HepG2 (cell line): ENCODE data around the gene DLX1. TPM values are rescaled to one million over a fixed set of nuclear protein-coding genes. Genes with fewer than 3 reads are reported as not detected.

Experiments
- CHD4 ChIP-seq: fragments of 200-600 bp; sonication (generic); IDR thresholded peaks from 2 replicates; pipeline ENCODE4 v1.7.0; 2017; ENCODE audit warnings: mild to moderate bottlenecking, low read length, borderline replicate concordance
- ELF3 ChIP-seq: IDR thresholded peaks from 2 replicates; pipeline ENCODE4 v1.6.1; 2016; ENCODE audit warnings: missing genetic modification reagents, missing compliant biosample characterization
- FOXA1 ChIP-seq, 2 experiments: fragments of 450-650 bp in 1 of 2; sonication (generic) in 1 of 2; formaldehyde crosslinking in 1 of 2; IDR thresholded peaks; 2 replicates each; pipeline versions ENCODE4 v1.4.0 to v1.6.1; 2016 to 2020; ENCODE audit warnings: missing genetic modification reagents in 1 of 2
- FOXP1 ChIP-seq, 2 experiments: fragments of 450-650 bp in 1 of 2; IDR thresholded peaks; 2 replicates each; pipeline ENCODE4 v1.6.1; 2017 to 2018; ENCODE audit warnings: antibody characterized with exemption in 1 of 2
- GATAD1 ChIP-seq: IDR thresholded peaks from 2 replicates; pipeline ENCODE4 v1.6.1; 2016; ENCODE audit warnings: missing genetic modification reagents, missing compliant biosample characterization
- GLI4 ChIP-seq: sonication (generic); formaldehyde crosslinking; IDR thresholded peaks from 2 replicates; pipeline ENCODE4 v1.5.1; 2020; ENCODE audit warnings: missing genetic modification reagents, mild to moderate bottlenecking, moderate library complexity, borderline replicate concordance
- KDM3A ChIP-seq: IDR thresholded peaks from 2 replicates; pipeline ENCODE4 v1.6.1; 2018; ENCODE audit warnings: low read depth, missing compliant biosample characterization
- MTF2 ChIP-seq: sonication (generic); formaldehyde crosslinking; IDR thresholded peaks from 2 replicates; pipeline ENCODE4 v1.5.0; 2020; ENCODE audit warnings: missing genetic modification reagents, borderline replicate concordance
- NFRKB ChIP-seq: fragments of 450-650 bp; IDR thresholded peaks from 2 replicates; pipeline ENCODE4 v1.6.1; 2017
- REL ChIP-seq: sonication (generic); formaldehyde crosslinking; conservative IDR thresholded peaks from 2 replicates; pipeline ENCODE4 v1.8.0; 2022; ENCODE audit warnings: mild to moderate bottlenecking, missing genetic modification reagents, moderate library complexity
- SRSF4 ChIP-seq: fragments of 200-400 bp; formaldehyde crosslinking; IDR thresholded peaks from one replicate; pipeline ENCODE4 v1.6.1; 2018; ENCODE audit warnings: mild to moderate bottlenecking, low read depth, low read length, moderate library complexity; ENCODE audit not compliant: poor library complexity, severe bottlenecking
- THYN1 ChIP-seq: sonication (generic); formaldehyde crosslinking; IDR thresholded peaks from 2 replicates; pipeline ENCODE4 v1.8.1; 2023; ENCODE audit warnings: low read depth, mild to moderate bottlenecking, moderate library complexity, missing genetic modification reagents, borderline replicate concordance
- XRCC5 ChIP-seq: fragments of 200-400 bp; formaldehyde crosslinking; optimal IDR thresholded peaks from 2 replicates; pipeline ENCODE3; 2017; ENCODE audit warnings: mild to moderate bottlenecking, low read length
- ZBTB20 ChIP-seq: sonication (generic); formaldehyde crosslinking; IDR thresholded peaks from 2 replicates; pipeline ENCODE4 v1.8.1; 2023; ENCODE audit warnings: missing genetic modification reagents, low read depth, mild to moderate bottlenecking, borderline replicate concordance
- ZNF224 ChIP-seq: sonication (generic); formaldehyde crosslinking; IDR thresholded peaks from 2 replicates; pipeline ENCODE4 v1.5.0; 2020; ENCODE audit warnings: mild to moderate bottlenecking, missing genetic modification reagents
- ZNF234 ChIP-seq: sonication (generic); formaldehyde crosslinking; conservative IDR thresholded peaks from 2 replicates; pipeline ENCODE4 v1.5.1; 2020; ENCODE audit warnings: mild to moderate bottlenecking, missing genetic modification reagents
- ZNF282 ChIP-seq: fragments of 450-650 bp; IDR thresholded peaks from 2 replicates; pipeline ENCODE4 v1.6.1; 2018; ENCODE audit not compliant: partially characterized antibody
- ZNF292 ChIP-seq: sonication (generic); formaldehyde crosslinking; IDR thresholded peaks from 2 replicates; pipeline ENCODE4 v1.8.1; 2022; ENCODE audit warnings: mild to moderate bottlenecking, low read depth, missing genetic modification reagents, borderline replicate concordance
- ZNF468 ChIP-seq: sonication (generic); formaldehyde crosslinking; IDR thresholded peaks from 2 replicates; pipeline ENCODE4 v1.8.0; 2022; ENCODE audit warnings: mild to moderate bottlenecking, moderate library complexity, missing genetic modification reagents
- ZNF589 ChIP-seq: sonication (generic); formaldehyde crosslinking; conservative IDR thresholded peaks from 2 replicates; pipeline ENCODE4 v1.8.0; 2022; ENCODE audit warnings: mild to moderate bottlenecking, moderate library complexity, missing genetic modification reagents
- ZNF605 ChIP-seq: sonication (generic); formaldehyde crosslinking; IDR thresholded peaks from 2 replicates; pipeline ENCODE4 v1.8.0; 2022; ENCODE audit warnings: mild to moderate bottlenecking, missing genetic modification reagents
- ZNF737 ChIP-seq: sonication (generic); formaldehyde crosslinking; IDR thresholded peaks from 2 replicates; pipeline ENCODE4 v1.5.0; 2020; ENCODE audit warnings: missing genetic modification reagents, mild to moderate bottlenecking, borderline replicate concordance
- ZNF781 ChIP-seq: sonication (generic); formaldehyde crosslinking; IDR thresholded peaks from 2 replicates; pipeline ENCODE4 v1.5.1; 2020; ENCODE audit warnings: borderline replicate concordance, mild to moderate bottlenecking, missing genetic modification reagents; ENCODE audit errors: not compliant biosample characterization
- ZSCAN31 ChIP-seq: sonication (generic); formaldehyde crosslinking; IDR thresholded peaks from 2 replicates; pipeline ENCODE4 v1.5.0; 2020; ENCODE audit warnings: low read depth, mild to moderate bottlenecking, missing genetic modification reagents
- polyA plus RNA-seq, 8 experiments: library from polyadenylated mRNA; depleted of rRNA in 3 of 8; stranded (reverse) in 7 of 8; unstranded in 1 of 8; fragments of >200 nt; fragmentation: Illumina TruSeq in 4 of 8; extraction: Trizol in 4 of 8; gene quantifications; 2 replicates each; pipeline versions ENCODE4 v1.2.1 to v1.2.3, GENCODE V29; 2011 to 2016; ENCODE audit warnings: low read depth in 4 of 8, missing spikeins in 1 of 8, mixed read lengths in 1 of 8; ENCODE audit not compliant: insufficient read depth in 1 of 8
- total RNA-seq, 5 experiments: library from RNA; depleted of rRNA; stranded (reverse); fragments of >200 nt; fragmentation: Illumina TruSeq; extraction: Trizol; gene quantifications; 2 replicates each; pipeline ENCODE4 v1.2.3, GENCODE V29; 2016; ENCODE audit warnings: low read depth in 1 of 5
- TF ChIP-seq, protein P1 (sequence below): sonication (generic); formaldehyde crosslinking; IDR thresholded peaks from 2 replicates; pipeline ENCODE4 v1.5.1; 2020; ENCODE audit warnings: mild to moderate bottlenecking, missing genetic modification reagents, moderate library complexity
- TF ChIP-seq, protein P2 (sequence below): IDR thresholded peaks from 2 replicates; pipeline ENCODE4 v1.6.1; 2012; ENCODE audit warnings: inconsistent platforms
- TF ChIP-seq, protein P3 (sequence below): sonication (generic); formaldehyde crosslinking; IDR thresholded peaks from 2 replicates; pipeline ENCODE4 v1.9.0; 2021; ENCODE audit warnings: missing genetic modification reagents, borderline replicate concordance

The DLX1 gene
- total and polyA plus RNA-seq, 2 of the 13 experiments (the other 11 are each of a cell fraction or from before 2014, with no cell fraction given) = 0.18 to 0.86 TPM

DNA sequence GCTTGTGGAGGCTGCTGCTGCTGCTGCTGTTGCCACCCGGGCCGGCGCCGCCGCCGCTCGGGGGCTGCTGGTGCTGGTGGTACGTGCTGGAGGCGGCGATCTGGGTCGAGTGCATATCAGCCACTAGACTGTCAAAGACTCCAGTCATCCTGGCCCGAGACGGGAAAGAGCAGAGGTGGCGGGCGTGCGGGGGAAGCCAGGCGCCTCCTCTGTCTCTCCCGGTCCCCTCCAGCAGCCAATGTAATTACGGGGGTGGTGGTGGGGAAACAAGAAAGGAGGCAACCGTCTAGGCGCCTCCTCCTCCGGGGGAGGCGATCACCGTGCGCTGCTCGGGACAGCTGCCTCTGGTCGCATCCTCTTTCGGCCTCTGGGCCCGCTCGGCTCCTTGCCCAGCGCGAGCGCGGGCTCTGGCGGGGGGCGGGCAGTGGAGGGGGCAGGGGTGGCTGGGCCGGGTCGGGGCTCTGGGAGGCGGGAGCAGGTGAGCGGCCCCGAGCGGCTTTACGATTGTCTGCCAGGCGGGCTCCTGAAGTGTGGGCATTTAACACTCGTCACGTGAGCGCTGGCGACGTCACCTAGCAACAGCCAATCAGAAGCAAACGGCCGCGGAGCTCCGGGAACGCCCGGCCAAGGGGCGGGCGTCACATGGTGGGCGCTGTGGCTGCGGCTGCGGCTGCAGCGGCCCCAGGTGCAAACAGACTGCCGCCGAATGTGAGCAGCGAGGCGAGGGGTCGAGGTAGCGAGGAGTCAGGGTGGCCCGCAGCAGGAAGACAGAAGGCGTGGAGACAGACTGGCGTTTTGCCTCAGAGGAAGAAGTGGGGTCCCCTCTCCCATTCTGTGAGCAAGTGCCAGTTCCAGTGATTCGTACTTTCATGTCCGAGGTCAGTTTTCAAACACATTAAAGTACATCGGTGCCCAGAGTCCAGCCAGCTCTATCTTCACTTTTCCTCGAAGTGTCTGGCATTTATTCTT lies 17.4 kb downstream of the DLX1 start, which contains the start of gene DLX2 (continued):
- TF ChIP-seq ZNF737 (CRISPR knock-in tag) (peak; percentile 86; the same call in 1 of the 2 replicates), ZNF605 (peak; percentile 74), SRSF4 (no peak), ZSCAN31 (CRISPR knock-in tag) (peak; percentile 85), FOXP1 (IDR thresholded peaks at IDR 0.05) (no peak), FOXP1 (CRISPR knock-in tag; IDR thresholded peaks at IDR 0.05) (no peak), GLI4 (CRISPR knock-in tag) (no peak), KDM3A (no peak), ZNF781 (CRISPR knock-in tag) (peak; percentile 78), ELF3 (CRISPR knock-in tag) (peak; percentile 44; the same call in 1 of the 2 replicates), ZBTB20 (peak; percentile 82; the same call in 1 of the 2 replicates), ZNF292 (CRISPR knock-in tag) (no peak), CHD4 (no peak), ZNF224 (no peak), XRCC5 (no peak), THYN1 (no peak), ZNF282 (no peak), ZNF468 (CRISPR knock-in tag) (no peak), REL (CRISPR knock-in tag) (0 out of 2 replicates have a peak, but pooled peaks have one; percentile 61), FOXA1 (IDR thresholded peaks at IDR 0.05) (no peak), FOXA1 (CRISPR knock-in tag; IDR thresholded peaks at IDR 0.05) (no peak), ZNF589 (CRISPR knock-in tag) (no peak), MTF2 (CRISPR knock-in tag) (peak; percentile 50; the same call in 1 of the 2 replicates), GATAD1 (peak; percentile 56), ZNF234 (CRISPR knock-in tag) (peak; percentile 72; the same call in 1 of the 2 replicates), NFRKB (no peak)
- TF ChIP-seq, protein P1, sequence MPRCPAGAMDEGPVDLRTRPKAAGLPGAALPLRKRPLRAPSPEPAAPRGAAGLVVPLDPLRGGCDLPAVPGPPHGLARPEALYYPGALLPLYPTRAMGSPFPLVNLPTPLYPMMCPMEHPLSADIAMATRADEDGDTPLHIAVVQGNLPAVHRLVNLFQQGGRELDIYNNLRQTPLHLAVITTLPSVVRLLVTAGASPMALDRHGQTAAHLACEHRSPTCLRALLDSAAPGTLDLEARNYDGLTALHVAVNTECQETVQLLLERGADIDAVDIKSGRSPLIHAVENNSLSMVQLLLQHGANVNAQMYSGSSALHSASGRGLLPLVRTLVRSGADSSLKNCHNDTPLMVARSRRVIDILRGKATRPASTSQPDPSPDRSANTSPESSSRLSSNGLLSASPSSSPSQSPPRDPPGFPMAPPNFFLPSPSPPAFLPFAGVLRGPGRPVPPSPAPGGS (CRISPR knock-in tag) = peak; percentile 58; the same call in 1 of the 2 replicates
- TF ChIP-seq, protein P2, sequence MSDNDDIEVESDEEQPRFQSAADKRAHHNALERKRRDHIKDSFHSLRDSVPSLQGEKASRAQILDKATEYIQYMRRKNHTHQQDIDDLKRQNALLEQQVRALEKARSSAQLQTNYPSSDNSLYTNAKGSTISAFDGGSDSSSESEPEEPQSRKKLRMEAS = peak; percentile 96
- TF ChIP-seq, protein P3, sequence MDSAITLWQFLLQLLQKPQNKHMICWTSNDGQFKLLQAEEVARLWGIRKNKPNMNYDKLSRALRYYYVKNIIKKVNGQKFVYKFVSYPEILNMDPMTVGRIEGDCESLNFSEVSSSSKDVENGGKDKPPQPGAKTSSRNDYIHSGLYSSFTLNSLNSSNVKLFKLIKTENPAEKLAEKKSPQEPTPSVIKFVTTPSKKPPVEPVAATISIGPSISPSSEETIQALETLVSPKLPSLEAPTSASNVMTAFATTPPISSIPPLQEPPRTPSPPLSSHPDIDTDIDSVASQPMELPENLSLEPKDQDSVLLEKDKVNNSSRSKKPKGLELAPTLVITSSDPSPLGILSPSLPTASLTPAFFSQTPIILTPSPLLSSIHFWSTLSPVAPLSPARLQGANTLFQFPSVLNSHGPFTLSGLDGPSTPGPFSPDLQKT (CRISPR knock-in tag) = peak; percentile 57; the same call in 1 of the 2 replicates
